Peyer's patch (tissue), 4 donors: ENCODE measurements around the gene TBX15.

ENCODE experiments used
- CTCF ChIP-seq, 6 experiments: fragments of 450-650 bp in 4 of 6; fragments of 200-600 bp in 2 of 6; sonication (generic) in 1 of 6; IDR thresholded peaks; one replicate each; pipeline ENCODE4 v1.5.1; 2017 to 2019; ENCODE audit warnings: antibody characterized with exemption in 6 of 6, mild to moderate bottlenecking in 3 of 6, moderate library complexity in 1 of 6
- POLR2A ChIP-seq, 2 donors: fragments of 450-650 bp; IDR thresholded peaks; one replicate each; pipeline ENCODE4 v1.5.1; 2017; ENCODE audit warnings: antibody characterized with exemption in 2 of 2, mild to moderate bottlenecking in 2 of 2, moderate library complexity in 2 of 2

GRCh38 chr1:118905671-118906070, 82.5 kb downstream of the TBX15 start:
- TF ChIP-seq CTCF (IDR thresholded peaks at IDR 0.05) (no peak), POLR2A (IDR thresholded peaks at IDR 0.05) (no peak)
